GM10266 (cell line): ENCODE data around the gene MAMLD1.

Experiments used
- DNase-seq: peaks from one replicate; pipeline ENCODE4 v3.0.0; 2012; ENCODE audit errors: extremely low spot score
- CTCF ChIP-seq: IDR thresholded peaks from 2 replicates; pipeline ENCODE4 v1.5.1; 2012; ENCODE audit warnings: mild to moderate bottlenecking, low read depth; ENCODE audit not compliant: control insufficient read depth, insufficient read depth; ENCODE audit errors: missing control alignments

The MAMLD1 gene

GRCh38 chrX:150547375-150548115 is 184.4 kb downstream of the MAMLD1 start:
- DNase-seq, result peak; percentile 30
- no peak for TF ChIP-seq CTCF

- TF ChIP-seq CTCF, result no peak
- DNase-seq, result no peak
Observed at GRCh38 chrX:150548251-150548650, 185.1 kb downstream of the MAMLD1 start.

DNA sequence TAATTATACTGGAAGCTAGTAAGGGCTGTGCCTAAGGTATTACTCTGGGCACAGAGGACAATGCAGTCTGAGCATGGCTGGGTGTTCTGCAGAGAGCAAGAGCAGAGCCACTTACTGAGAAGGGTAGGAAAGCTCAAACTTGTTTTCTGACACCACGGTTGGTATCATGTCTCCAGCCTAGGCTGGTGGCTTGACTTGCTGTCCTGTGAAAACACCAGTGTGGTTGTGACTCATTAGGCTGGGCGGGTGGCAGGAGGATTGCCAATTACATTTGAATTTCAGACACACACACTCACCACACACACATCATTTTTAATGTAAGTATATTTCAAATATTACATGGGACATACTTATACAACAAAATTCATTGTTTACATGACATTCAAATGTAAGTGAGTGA is 185.6 kb downstream of the MAMLD1 start:
- no peak for TF ChIP-seq CTCF
- no peak for DNase-seq

DNA sequence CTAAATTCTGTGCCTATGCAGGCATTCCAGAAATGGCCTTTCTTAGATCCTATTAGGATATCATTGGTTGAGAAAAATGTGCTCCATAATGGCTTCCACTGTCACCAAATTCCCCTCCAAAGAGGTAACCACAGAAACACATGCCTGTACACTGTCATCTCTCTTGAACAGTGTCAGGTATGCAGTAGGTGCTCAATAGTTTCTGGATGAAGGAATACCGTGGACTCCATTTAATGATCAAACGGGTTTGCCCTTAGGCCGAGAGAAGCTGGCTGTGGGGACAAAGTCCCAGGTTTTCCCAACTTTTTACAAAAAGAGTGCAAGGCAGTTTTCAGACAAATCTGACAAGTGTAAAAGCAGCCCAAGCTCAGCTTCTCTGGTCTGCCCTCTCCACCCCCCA is 188.8 kb downstream of the MAMLD1 start:
- TF ChIP-seq CTCF, result no peak

GRCh38 chrX:150558424-150558823 is 195.3 kb downstream of the MAMLD1 start:
- no peak for DNase-seq
- TF ChIP-seq CTCF, result no peak

More for the DNA sequence above, 188.8 kb downstream of the MAMLD1 start:
- no peak for DNase-seq
